Peyer's patch (tissue), 4 donors: Measurements from ENCODE around the gene RAB40B. TPM values are rescaled to one million over a fixed set of nuclear protein-coding genes. Genes with fewer than 3 reads are reported as not detected.

Experiments
- DNase-seq, 3 donors: peaks; one replicate each; pipeline ENCODE4 v3.0.0-alpha.2; 2017 to 2019
- H3K27ac ChIP-seq, 4 donors: fragments of 200-600 bp; sonication (generic); one replicate each; pipeline ENCODE4 v1.5.1; 2016 to 2019
- H3K27me3 ChIP-seq, 2 donors: fragments of 200-600 bp; sonication (generic); one replicate each; pipeline ENCODE4 v1.5.1; 2019
- H3K36me3 ChIP-seq, 3 donors: fragments of 200-600 bp; sonication (generic); one replicate each; pipeline ENCODE4 v1.5.1; 2016 to 2019
- H3K4me1 ChIP-seq, 4 donors: fragments of 200-600 bp; sonication (generic); one replicate each; pipeline ENCODE4 v1.5.1; 2016 to 2019
- H3K4me3 ChIP-seq, 4 donors: fragments of 200-600 bp; sonication (generic); 1 replicate in 3 of 4; 2 replicates in 1 of 4; pipeline ENCODE4 v1.5.1; 2016 to 2019; ENCODE audit warnings: mild to moderate bottlenecking in 1 of 4
- H3K9me3 ChIP-seq, 4 donors: fragments of 200-600 bp; sonication (generic); one replicate each; pipeline ENCODE4 v1.5.1; 2016 to 2019; ENCODE audit warnings: mild to moderate bottlenecking in 1 of 4
- POLR2A ChIP-seq, 2 donors: fragments of 450-650 bp; IDR thresholded peaks; one replicate each; pipeline ENCODE4 v1.5.1; 2017; ENCODE audit warnings: antibody characterized with exemption in 2 of 2, mild to moderate bottlenecking in 2 of 2, moderate library complexity in 2 of 2
- total RNA-seq, 4 donors: library from RNA; depleted of rRNA; stranded (reverse); fragments of >200 nt; gene quantifications; one replicate each; pipeline ENCODE4 v1.1.0, GENCODE V29; 2016
- TF ChIP-seq, protein P1 (sequence below), 6 experiments: fragments of 450-650 bp in 4 of 6; fragments of 200-600 bp in 2 of 6; sonication (generic) in 1 of 6; IDR thresholded peaks; one replicate each; pipeline ENCODE4 v1.5.1; 2017 to 2019; ENCODE audit warnings: antibody characterized with exemption in 6 of 6, mild to moderate bottlenecking in 3 of 6, moderate library complexity in 1 of 6

RAB40B gene
- total RNA-seq, 4 donors from 2014 or later: 13.3 to 63.5 (median 29.1) TPM

DNA sequence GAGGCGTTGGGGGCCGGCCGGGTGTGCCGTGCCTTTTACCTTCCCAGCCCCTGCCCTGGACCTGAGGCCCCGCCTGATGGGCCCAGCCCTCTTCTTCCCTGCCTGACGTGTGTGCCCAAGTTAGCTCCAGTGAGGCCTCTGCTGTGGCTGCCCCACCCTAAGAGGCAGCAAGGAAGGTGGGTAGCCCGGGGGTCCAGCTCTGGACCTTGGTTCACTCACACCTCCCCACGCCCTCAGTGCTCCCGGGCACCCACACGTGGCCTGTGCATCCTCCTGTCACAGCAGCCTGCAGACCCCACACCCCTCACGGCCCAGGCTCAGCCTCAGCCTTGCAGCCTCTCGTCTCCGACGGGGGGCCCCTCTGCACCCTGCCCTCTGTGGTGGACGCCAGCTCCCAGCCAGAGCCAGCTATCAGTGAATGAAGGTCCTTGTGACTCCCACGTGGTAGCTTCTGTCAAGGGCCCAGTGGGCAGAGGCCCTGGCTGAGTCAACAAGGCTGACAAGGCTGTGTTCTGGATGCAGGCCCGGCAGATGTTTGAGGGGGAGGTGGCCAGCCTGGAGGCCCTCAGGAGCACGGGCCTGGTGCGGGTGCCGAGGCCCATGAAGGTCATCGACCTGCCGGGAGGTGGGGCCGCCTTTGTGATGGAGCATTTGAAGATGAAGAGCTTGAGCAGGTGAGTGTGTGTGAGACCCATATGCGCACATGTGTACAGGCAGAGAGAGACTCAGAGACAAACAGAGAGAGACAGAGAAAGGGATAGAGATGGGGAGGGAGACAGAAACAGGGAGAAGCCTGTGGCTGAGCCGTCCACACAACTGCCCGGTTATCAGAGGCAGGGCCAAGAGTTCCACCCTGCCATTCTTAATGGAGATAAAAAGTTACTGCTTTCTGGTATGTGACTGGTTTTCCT is 39.7 kb upstream of the RAB40B start:
- Histone ChIP-seq H3K27me3 (no peaks in the 10 kb centered on the region), H3K27ac (no peak overlapping the region)
- no peak for DNase-seq

DNA sequence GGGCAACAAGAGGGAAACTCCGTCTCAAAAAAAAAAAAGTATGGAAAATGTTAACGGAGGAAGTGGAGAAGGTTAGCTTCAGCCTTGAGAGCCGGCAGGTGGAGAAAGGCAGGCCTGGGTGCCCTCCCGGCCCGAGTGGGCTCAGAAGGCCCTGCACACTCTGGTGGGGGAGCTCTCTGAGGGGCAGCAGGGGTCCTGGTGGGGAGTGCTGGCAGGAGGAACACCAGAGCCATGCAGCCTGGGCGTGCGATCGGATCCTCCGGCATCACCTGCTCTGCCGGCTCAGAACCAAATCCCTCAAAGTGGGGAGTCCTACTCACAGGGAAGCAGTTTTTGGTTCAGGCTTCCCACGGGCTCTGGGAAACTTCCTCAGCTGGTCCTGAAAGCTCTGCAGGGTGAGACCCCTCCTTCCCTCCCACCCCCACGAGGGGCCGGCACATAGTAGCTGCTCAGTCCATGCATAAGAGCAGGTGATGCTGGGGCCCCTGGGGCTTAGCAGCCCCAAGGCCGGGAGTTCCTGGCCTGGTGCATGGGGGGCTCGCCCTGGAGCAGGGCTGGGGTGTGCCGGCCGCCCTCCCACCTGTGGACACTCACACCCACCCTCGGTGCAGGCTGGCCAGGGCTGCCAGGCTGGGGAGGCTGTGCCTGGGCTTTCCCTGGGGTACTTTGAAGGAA is 38.1 kb upstream of the RAB40B start:
- peaks cover 0 to 14% (median 2%) of the 10 kb centered on the region in 4 donors for H3K9me3 ChIP-seq
- H3K4me1 ChIP-seq: peaks cover 0 to 17% (median 2%) of the 10 kb centered on the region in 4 donors
- no peaks in the 10 kb centered on the region for H3K27me3 ChIP-seq
- TF ChIP-seq POLR2A (IDR thresholded peaks at IDR 0.05): no peak
- TF ChIP-seq, protein P1, sequence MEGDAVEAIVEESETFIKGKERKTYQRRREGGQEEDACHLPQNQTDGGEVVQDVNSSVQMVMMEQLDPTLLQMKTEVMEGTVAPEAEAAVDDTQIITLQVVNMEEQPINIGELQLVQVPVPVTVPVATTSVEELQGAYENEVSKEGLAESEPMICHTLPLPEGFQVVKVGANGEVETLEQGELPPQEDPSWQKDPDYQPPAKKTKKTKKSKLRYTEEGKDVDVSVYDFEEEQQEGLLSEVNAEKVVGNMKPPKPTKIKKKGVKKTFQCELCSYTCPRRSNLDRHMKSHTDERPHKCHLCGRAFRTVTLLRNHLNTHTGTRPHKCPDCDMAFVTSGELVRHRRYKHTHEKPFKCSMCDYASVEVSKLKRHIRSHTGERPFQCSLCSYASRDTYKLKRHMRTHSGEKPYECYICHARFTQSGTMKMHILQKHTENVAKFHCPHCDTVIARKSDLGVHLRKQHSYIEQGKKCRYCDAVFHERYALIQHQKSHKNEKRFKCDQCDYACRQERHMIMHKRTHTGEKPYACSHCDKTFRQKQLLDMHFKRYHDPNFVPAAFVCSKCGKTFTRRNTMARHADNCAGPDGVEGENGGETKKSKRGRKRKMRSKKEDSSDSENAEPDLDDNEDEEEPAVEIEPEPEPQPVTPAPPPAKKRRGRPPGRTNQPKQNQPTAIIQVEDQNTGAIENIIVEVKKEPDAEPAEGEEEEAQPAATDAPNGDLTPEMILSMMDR (IDR thresholded peaks at IDR 0.05): no peak
- H3K27ac ChIP-seq: no peak overlapping the region
- peak overlapping the region in 1 of 4 donors; percentile 92 for H3K4me3 ChIP-seq
- peaks cover 0 to 21% (median 0%) of the 10 kb centered on the region in 3 donors for H3K36me3 ChIP-seq
- DNase-seq: no peak

More for the DNA sequence above, 39.7 kb upstream of the RAB40B start:
- TF ChIP-seq, protein P1 (IDR thresholded peaks at IDR 0.05): no peak
- no peak for TF ChIP-seq POLR2A (IDR thresholded peaks at IDR 0.05)
- H3K36me3 ChIP-seq: peaks cover 0 to 32% (median 0%) of the 10 kb centered on the region in 3 donors
- no peak overlapping the region for H3K4me3 ChIP-seq
- peaks cover 0 to 17% (median 2%) of the 10 kb centered on the region in 4 donors for H3K4me1 ChIP-seq
- peaks cover 0 to 14% (median 2%) of the 10 kb centered on the region in 4 donors for H3K9me3 ChIP-seq

DNA sequence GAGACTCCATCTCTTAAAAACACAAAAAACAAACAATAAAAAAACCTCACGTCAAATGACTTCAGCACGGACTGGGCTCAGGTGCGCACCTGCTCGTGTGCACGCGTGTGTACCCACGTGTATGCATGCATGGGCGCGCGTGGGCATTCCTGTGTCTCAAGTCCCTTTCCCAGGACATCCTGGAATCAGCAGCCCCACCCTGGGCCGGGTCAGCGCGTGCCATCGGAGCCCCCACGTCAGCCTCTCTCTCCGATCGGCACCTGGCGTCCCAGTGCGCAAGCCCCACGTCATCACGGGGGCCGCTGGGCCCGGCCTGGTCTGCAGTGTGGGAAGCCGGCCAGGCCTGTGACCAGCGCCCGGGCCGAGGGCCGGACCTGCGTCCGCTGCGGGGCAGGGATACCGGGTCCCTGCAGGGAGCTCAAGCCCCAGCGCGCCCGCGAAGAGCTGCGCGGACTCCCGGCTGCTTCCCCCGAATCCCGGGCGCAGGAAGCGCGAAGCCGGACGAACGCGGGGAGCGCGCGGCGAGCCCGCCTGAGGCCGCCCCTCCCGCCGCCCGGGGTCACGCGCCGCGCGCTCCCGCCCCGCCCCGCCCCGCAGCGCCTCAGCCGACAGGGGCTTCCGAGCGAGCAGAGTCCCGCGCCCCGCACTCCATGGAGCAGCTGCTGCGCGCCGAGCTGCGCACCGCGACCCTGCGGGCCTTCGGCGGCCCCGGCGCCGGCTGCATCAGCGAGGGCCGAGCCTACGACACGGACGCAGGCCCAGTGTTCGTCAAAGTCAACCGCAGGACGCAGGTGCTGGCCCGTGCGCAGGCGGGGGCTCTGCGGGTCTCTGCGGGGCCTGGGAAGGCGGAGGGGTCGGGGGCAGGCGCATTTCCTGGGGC is 36.7 kb upstream of the RAB40B start, which contains the start of gene FN3K:
Gene FN3K, plus strand, starts transcription at position 629 of the 880 bp plus-strand sequence. Its CDS starts 22 bp downstream, at position 651.
- H3K4me3 ChIP-seq: peak within 1 kb of the TSS; percentile 52 to 94 (median 76)
- peak in 2 of 3 donors; percentile 66 to 80 for DNase-seq
- peaks cover 0 to 7% (median 0%) of the 10 kb centered on the region in 3 donors for H3K36me3 ChIP-seq
- peaks cover 0 to 17% (median 2%) of the 10 kb centered on the region in 4 donors for H3K4me1 ChIP-seq
- peaks cover 0 to 8% (median 0%) of the 10 kb centered on the region in 4 donors for H3K9me3 ChIP-seq
- H3K27ac ChIP-seq: peak within 1 kb of the TSS; percentile 58 to 79 (median 66)
- H3K27me3 ChIP-seq: no peaks in the 10 kb centered on the region
- TF ChIP-seq POLR2A (IDR thresholded peaks at IDR 0.05): peak in 1 of 2 donors; percentile 38
- TF ChIP-seq, protein P1 (IDR thresholded peaks at IDR 0.05): peak in 1 of 6 experiments; percentile 16

DNA sequence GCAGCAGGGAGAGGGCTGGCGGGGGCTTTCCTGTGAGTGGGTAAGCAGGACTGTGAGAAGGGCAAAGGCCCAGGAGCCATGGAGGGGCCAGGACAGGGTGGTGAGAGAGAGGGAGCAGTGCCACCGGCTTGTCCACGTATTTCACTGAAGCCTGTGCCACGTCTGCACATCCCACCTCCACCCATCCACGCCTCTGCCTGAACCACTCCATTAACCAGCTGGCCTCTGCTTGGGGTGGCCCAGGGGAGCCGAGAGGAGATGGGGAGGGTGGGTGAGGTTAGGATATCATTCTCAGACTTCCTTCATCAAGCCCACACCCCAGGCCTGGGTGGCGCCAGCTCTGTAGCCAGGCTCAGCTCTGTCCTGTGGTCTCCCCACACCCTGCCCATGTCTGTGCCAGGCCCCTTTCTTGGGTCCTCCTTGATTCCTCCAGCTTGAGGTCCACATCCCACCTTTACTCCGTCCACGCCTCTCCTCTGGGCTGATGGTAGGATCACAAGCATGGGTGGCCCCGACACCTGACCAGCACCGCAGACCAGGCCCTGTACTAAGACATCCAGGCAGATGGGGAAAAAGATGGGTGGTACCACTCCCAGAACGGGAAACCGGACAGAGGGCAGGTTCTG is 33.7 kb upstream of the RAB40B start:
- H3K9me3 ChIP-seq: peaks cover 0 to 8% (median 0%) of the 10 kb centered on the region in 4 donors
- no peak overlapping the region for H3K27ac ChIP-seq
- no peak overlapping the region for H3K4me3 ChIP-seq
- no peak for TF ChIP-seq POLR2A (IDR thresholded peaks at IDR 0.05)
- TF ChIP-seq, protein P1 (IDR thresholded peaks at IDR 0.05): no peak
- peaks cover 0 to 17% (median 0%) of the 10 kb centered on the region in 3 donors for H3K36me3 ChIP-seq
- peaks cover 0 to 17% (median 2%) of the 10 kb centered on the region in 4 donors for H3K4me1 ChIP-seq
- H3K27me3 ChIP-seq: no peaks in the 10 kb centered on the region
- no peak for DNase-seq
